Panc1 (cell line): ENCODE measurements around the gene XXYLT1.

Source experiments
- POLR2AphosphoS5 ChIP-seq: IDR thresholded peaks from 2 replicates; pipeline ENCODE4 v1.6.1; 2012; ENCODE audit warnings: mild to moderate bottlenecking, low read depth, low read length, moderate library complexity
- TCF7L2 ChIP-seq: IDR thresholded peaks from 2 replicates; pipeline ENCODE4 v1.6.1; 2011; ENCODE audit warnings: mild to moderate bottlenecking, low read depth, low read length, inconsistent platforms
- TF ChIP-seq, protein P1 (sequence below): fragments of 450-650 bp; IDR thresholded peaks from 2 replicates; pipeline ENCODE4 v1.5.1; 2017; ENCODE audit warnings: mild to moderate bottlenecking
- TF ChIP-seq, protein P2 (sequence below), 2 experiments: IDR thresholded peaks; 2 replicates each; pipeline ENCODE4 v1.6.1; 2011 to 2012; ENCODE audit warnings: low read depth in 2 of 2, control low read depth in 1 of 2, low read length in 1 of 2, mild to moderate bottlenecking in 1 of 2, moderate library complexity in 1 of 2; ENCODE audit not compliant: insufficient read depth in 1 of 2

DNA sequence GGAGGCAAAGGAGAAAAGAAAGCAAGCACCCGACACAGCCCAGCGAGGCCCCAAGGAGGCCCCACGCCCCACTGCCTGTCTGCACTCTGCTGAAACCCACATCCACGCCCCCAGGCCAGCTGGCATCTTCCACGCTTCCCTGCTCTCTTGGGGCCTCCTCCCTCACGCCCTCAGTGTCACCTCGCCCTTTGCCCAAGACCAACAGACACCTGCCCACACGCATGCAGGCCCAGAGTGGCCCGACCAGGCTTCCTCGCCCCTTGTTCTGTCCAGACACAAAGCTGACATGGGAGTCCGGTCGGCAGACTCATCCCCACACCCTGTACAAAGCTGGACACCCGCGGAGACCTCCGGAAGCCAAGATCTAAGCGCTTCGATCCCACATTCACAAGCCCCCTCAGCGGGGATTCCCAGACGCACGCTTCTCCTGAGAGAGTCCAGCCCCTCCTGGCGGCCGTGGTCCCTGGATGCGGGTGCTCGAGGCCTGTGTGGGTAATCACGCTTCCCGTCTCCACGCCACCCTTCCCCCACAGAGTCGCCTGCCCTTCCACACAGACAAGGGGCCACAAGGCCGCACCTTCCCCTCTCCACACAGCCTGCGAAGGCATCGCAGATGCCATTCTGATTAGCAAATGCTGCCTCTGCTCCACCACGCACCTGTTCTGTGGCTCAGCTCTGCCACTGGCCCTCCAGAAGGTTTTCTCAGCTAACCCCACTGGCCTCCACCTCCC is 176.6 kb downstream of the XXYLT1 start:
- TF ChIP-seq POLR2AphosphoS5 (no peak), TCF7L2 (no peak)
- TF ChIP-seq, protein P1, sequence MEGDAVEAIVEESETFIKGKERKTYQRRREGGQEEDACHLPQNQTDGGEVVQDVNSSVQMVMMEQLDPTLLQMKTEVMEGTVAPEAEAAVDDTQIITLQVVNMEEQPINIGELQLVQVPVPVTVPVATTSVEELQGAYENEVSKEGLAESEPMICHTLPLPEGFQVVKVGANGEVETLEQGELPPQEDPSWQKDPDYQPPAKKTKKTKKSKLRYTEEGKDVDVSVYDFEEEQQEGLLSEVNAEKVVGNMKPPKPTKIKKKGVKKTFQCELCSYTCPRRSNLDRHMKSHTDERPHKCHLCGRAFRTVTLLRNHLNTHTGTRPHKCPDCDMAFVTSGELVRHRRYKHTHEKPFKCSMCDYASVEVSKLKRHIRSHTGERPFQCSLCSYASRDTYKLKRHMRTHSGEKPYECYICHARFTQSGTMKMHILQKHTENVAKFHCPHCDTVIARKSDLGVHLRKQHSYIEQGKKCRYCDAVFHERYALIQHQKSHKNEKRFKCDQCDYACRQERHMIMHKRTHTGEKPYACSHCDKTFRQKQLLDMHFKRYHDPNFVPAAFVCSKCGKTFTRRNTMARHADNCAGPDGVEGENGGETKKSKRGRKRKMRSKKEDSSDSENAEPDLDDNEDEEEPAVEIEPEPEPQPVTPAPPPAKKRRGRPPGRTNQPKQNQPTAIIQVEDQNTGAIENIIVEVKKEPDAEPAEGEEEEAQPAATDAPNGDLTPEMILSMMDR, result no peak
- TF ChIP-seq, protein P2, sequence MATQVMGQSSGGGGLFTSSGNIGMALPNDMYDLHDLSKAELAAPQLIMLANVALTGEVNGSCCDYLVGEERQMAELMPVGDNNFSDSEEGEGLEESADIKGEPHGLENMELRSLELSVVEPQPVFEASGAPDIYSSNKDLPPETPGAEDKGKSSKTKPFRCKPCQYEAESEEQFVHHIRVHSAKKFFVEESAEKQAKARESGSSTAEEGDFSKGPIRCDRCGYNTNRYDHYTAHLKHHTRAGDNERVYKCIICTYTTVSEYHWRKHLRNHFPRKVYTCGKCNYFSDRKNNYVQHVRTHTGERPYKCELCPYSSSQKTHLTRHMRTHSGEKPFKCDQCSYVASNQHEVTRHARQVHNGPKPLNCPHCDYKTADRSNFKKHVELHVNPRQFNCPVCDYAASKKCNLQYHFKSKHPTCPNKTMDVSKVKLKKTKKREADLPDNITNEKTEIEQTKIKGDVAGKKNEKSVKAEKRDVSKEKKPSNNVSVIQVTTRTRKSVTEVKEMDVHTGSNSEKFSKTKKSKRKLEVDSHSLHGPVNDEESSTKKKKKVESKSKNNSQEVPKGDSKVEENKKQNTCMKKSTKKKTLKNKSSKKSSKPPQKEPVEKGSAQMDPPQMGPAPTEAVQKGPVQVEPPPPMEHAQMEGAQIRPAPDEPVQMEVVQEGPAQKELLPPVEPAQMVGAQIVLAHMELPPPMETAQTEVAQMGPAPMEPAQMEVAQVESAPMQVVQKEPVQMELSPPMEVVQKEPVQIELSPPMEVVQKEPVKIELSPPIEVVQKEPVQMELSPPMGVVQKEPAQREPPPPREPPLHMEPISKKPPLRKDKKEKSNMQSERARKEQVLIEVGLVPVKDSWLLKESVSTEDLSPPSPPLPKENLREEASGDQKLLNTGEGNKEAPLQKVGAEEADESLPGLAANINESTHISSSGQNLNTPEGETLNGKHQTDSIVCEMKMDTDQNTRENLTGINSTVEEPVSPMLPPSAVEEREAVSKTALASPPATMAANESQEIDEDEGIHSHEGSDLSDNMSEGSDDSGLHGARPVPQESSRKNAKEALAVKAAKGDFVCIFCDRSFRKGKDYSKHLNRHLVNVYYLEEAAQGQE (IDR thresholded peaks at IDR 0.05; ENCODE audit: insufficient read depth in 1 of 2, low read depth in 2 of 2, low read length in 1 of 2), result no peak
